BJ (cell line): ENCODE results near the gene HID1. TPM values are rescaled to one million over a fixed set of nuclear protein-coding genes. Genes with fewer than 3 reads are reported as not detected.

ENCODE experiments used
- CTCF ChIA-PET: fragments of 350-600 bp; formaldehyde crosslinking; extraction: SDS; loops from one replicate; lab custom pipeline; 2021; ENCODE audit warnings: antibody characterized with exemption, inconsistent platforms; lab: Yijun Ruan, JAX
- POLR2A ChIA-PET: fragments of 300-600 bp; sonication (Branson Sonifier 250); formaldehyde crosslinking; extraction: SDS; loops from one replicate; lab custom pipeline; 2021; ENCODE audit warnings: antibody characterized with exemption; lab: Charles Lee
- DNase-seq: peaks from one replicate; pipeline ENCODE4 v3.0.0-alpha.2; 2011; ENCODE audit warnings: low read depth
- H3K27me3 ChIP-seq: 2 replicates; pipeline ENCODE4 v1.6.0; 2011; ENCODE audit warnings: low read length; ENCODE audit not compliant: control insufficient read depth, insufficient read depth
- H3K36me3 ChIP-seq: 2 replicates; pipeline ENCODE4 v1.5.1; 2011; ENCODE audit warnings: low read length; ENCODE audit not compliant: control insufficient read depth, insufficient read depth
- H3K4me3 ChIP-seq: 2 replicates; pipeline ENCODE4 v1.5.1; 2011; ENCODE audit warnings: low read depth, mild to moderate bottlenecking, control low read depth, low read length
- CTCF ChIP-seq: IDR thresholded peaks from 2 replicates; pipeline ENCODE4 v1.5.1; 2011; ENCODE audit warnings: low read depth, mild to moderate bottlenecking, control low read depth, inconsistent platforms, low read length, moderate library complexity; ENCODE audit not compliant: insufficient read depth
- polyA plus RNA-seq: library from polyadenylated mRNA; depleted of rRNA; stranded (reverse); fragments of >200 nt; gene quantifications from 2 replicates; pipeline ENCODE4 v1.2.3, GENCODE V29; 2011

Gene HID1
- polyA plus RNA-seq, 1 experiment, result 1.8 TPM

GRCh38 chr17:74937064-74938051 is 35.2 kb downstream of the HID1 start:
- Histone ChIP-seq H3K36me3 (no peaks in the 10 kb centered on the region), H3K27me3 (peaks cover 49% of the 10 kb centered on the region), H3K4me3 (no peak overlapping the region)
- ChIA-PET POLR2A (no interaction called here), CTCF (interaction anchor here (0.8 to 1.9 kb wide), 3 partner anchors 11 to 20 kb away, joined by 3 to 7 read pairs (median 3); no protein-coding TSS in a partner anchor)
- DNase-seq, result no peak
- TF ChIP-seq CTCF, result no peak

DNA sequence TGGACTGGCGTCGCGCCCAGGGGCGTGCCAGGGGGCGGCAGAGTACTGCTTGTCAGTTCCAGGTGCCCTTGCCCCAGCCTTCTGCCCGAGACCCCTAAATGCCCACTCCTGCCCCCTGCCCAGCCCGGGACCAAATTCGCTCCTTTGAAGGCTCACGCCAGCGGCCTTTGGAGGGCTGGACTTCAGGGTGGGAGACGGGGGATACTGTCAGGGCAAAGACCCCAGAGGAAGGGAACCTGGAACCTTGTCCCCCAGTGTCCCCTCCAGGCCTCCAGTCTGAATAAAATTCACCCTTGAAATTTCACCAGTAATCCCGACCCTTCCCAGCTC is 36.1 kb downstream of the HID1 start:
- Histone ChIP-seq H3K36me3 (no peaks in the 10 kb centered on the region), H3K27me3 (peaks cover 50% of the 10 kb centered on the region), H3K4me3 (no peak overlapping the region)
- no peak for DNase-seq
- ChIA-PET POLR2A (no interaction called here), CTCF (interaction anchor here (1.2 kb wide), 1 partner anchor 20 kb away, joined by 3 read pairs; no protein-coding TSS in a partner anchor)
- no peak for TF ChIP-seq CTCF

DNA sequence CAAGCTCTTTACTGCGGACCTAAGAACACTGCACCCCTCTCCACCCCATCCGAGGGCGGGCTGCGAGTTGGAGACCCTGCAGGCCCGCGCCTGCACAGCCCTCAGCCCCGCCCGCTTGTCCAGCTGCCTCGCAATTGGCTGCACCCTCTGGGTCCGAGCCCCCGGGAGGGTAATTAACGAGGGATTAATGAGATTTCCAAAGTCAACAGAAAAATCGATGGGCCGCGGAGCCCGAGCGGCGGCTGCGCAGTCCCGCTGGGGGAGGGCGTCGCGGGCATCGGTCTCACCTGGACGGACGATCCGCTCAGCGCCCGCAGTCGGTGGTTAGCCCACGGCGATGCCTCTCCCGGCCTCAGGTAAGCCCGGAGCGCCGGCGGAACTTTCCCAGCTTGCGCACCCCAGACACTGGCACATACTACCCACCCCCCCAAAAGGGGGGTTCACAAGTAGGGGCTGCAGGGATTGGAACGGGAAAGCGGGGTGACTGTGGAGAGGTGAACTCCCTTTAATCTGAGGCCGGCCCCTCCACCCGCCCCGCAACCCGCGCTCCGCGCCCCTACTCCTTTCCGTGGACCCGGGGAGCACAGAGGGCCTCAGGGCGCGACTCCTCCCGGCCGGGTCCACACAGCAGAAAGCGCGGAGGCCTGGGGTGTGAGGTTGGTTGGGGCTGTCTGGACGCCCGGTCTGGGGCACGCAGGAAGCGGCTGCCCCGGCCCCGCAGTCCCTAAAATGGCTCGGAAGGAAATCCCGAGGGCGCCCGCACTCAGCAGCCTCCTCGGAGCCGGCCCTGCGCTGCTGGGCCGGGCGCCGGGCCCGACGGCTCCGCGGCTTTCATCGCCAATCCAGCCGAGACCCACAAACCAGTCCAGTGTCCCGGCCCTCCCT is 36.7 kb downstream of the HID1 start, which contains the start of gene OTOP3:
OTOP3 (plus strand) TSS at position 314 of the 885 bp plus-strand sequence; CDS start at position 338, 24 bp downstream.
- Histone ChIP-seq H3K27me3 (peaks cover 49% of the 10 kb centered on the region), H3K4me3 (no peak within 1 kb of the TSS), H3K36me3 (no peaks in the 10 kb centered on the region)
- POLR2A ChIA-PET, result no interaction called here
- DNase-seq, result no peak
- TF ChIP-seq CTCF, result no peak
- CTCF ChIA-PET, result interaction anchor here (2.9 to 3.9 kb wide), 2 partner anchors 11 to 22 kb away, joined by 12 to 21 read pairs; partner anchors contain the start of gene OTOP2

GRCh38 chr17:74935048-74935447 is 37.5 kb downstream of the HID1 start:
- DNase-seq, result no peak
- H3K36me3 ChIP-seq, result no peaks in the 10 kb centered on the region
- POLR2A ChIA-PET, result no interaction called here
- CTCF ChIA-PET, result interaction anchor here (2.9 to 3.9 kb wide), 2 partner anchors 11 to 22 kb away, joined by 12 to 21 read pairs; partner anchors contain the start of gene OTOP2
- H3K4me3 ChIP-seq, result no peak overlapping the region
- peaks cover 49% of the 10 kb centered on the region for H3K27me3 ChIP-seq
- TF ChIP-seq CTCF, result no peak
